SK-N-SH (cell line): ENCODE results near the gene TIAM2.

Experiments used
- CHD2 ChIP-seq: fragments of 150-350 bp; IDR thresholded peaks from 2 replicates; pipeline ENCODE4 v1.6.1; 2018; ENCODE audit warnings: low read length; ENCODE audit not compliant: partially characterized antibody
- EP300 ChIP-seq, 2 experiments: IDR thresholded peaks; 2 replicates each; pipeline versions ENCODE4 v1.4.0 to v1.6.1; 2012; ENCODE audit warnings: borderline replicate concordance in 1 of 2, low read depth in 1 of 2, low read length in 1 of 2
- FOXM1 ChIP-seq: IDR thresholded peaks from 2 replicates; pipeline ENCODE4 v1.4.0; 2012; ENCODE audit warnings: low read depth, mild to moderate bottlenecking
- GABPA ChIP-seq: IDR thresholded peaks from 2 replicates; pipeline ENCODE4 v1.4.0; 2012; ENCODE audit warnings: low read depth, mild to moderate bottlenecking
- JUND ChIP-seq: IDR thresholded peaks from 2 replicates; pipeline ENCODE4 v1.4.0; 2012
- POLR2AphosphoS5 ChIP-seq: IDR thresholded peaks from 2 replicates; pipeline ENCODE4 v1.6.1; 2012; ENCODE audit warnings: low read depth, low read length
- REST ChIP-seq: IDR thresholded peaks from 2 replicates; pipeline ENCODE4 v1.6.1; 2012; ENCODE audit warnings: mild to moderate bottlenecking, low read depth, low read length, moderate library complexity
- SIN3A ChIP-seq: IDR thresholded peaks from 2 replicates; pipeline ENCODE4 v1.6.1; 2012; ENCODE audit warnings: low read depth, mild to moderate bottlenecking, low read length, moderate library complexity, borderline replicate concordance
- TAF1 ChIP-seq: IDR thresholded peaks from 2 replicates; pipeline ENCODE4 v1.6.1; 2012; ENCODE audit warnings: low read depth, mild to moderate bottlenecking, low read length, moderate library complexity, borderline replicate concordance
- TEAD4 ChIP-seq: IDR thresholded peaks from 2 replicates; pipeline ENCODE4 v1.4.0; 2012; ENCODE audit warnings: mild to moderate bottlenecking, borderline replicate concordance; ENCODE audit not compliant: insufficient read depth
- TF ChIP-seq, protein P1 (sequence below): fragments of 200-600 bp; sonication (generic); IDR thresholded peaks from 2 replicates; pipeline ENCODE4 v1.6.1; 2017; ENCODE audit warnings: antibody characterized with exemption, mild to moderate bottlenecking, moderate library complexity
- TF ChIP-seq, protein P2 (sequence below): IDR thresholded peaks from 2 replicates; pipeline ENCODE4 v1.4.0; 2012; ENCODE audit warnings: low read depth, borderline replicate concordance
- TF ChIP-seq, protein P3 (sequence below): IDR thresholded peaks from 2 replicates; pipeline ENCODE4; 2012
- TF ChIP-seq, protein P4 (sequence below): IDR thresholded peaks from 2 replicates; pipeline ENCODE4 v1.4.0; 2012; ENCODE audit warnings: low read depth

- TF ChIP-seq REST = no peak
- TF ChIP-seq, protein P1, sequence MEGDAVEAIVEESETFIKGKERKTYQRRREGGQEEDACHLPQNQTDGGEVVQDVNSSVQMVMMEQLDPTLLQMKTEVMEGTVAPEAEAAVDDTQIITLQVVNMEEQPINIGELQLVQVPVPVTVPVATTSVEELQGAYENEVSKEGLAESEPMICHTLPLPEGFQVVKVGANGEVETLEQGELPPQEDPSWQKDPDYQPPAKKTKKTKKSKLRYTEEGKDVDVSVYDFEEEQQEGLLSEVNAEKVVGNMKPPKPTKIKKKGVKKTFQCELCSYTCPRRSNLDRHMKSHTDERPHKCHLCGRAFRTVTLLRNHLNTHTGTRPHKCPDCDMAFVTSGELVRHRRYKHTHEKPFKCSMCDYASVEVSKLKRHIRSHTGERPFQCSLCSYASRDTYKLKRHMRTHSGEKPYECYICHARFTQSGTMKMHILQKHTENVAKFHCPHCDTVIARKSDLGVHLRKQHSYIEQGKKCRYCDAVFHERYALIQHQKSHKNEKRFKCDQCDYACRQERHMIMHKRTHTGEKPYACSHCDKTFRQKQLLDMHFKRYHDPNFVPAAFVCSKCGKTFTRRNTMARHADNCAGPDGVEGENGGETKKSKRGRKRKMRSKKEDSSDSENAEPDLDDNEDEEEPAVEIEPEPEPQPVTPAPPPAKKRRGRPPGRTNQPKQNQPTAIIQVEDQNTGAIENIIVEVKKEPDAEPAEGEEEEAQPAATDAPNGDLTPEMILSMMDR = no peak
- no peak for TF ChIP-seq GABPA
- TF ChIP-seq TAF1 = no peak
- peak; percentile 48 for TF ChIP-seq CHD2
- no peak for TF ChIP-seq TEAD4
- no peak for TF ChIP-seq JUND
- no peak for TF ChIP-seq SIN3A
- TF ChIP-seq EP300 (IDR thresholded peaks at IDR 0.05; ENCODE audit: borderline replicate concordance in 1 of 2, low read depth in 1 of 2, low read length in 1 of 2) = peak in 1 of 2 experiments; percentile 73; a peak in 1 of 4 replicates
- TF ChIP-seq, protein P2, sequence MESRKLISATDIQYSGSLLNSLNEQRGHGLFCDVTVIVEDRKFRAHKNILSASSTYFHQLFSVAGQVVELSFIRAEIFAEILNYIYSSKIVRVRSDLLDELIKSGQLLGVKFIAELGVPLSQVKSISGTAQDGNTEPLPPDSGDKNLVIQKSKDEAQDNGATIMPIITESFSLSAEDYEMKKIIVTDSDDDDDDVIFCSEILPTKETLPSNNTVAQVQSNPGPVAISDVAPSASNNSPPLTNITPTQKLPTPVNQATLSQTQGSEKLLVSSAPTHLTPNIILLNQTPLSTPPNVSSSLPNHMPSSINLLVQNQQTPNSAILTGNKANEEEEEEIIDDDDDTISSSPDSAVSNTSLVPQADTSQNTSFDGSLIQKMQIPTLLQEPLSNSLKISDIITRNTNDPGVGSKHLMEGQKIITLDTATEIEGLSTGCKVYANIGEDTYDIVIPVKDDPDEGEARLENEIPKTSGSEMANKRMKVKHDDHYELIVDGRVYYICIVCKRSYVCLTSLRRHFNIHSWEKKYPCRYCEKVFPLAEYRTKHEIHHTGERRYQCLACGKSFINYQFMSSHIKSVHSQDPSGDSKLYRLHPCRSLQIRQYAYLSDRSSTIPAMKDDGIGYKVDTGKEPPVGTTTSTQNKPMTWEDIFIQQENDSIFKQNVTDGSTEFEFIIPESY = no peak
- TF ChIP-seq POLR2AphosphoS5 = no peak
- TF ChIP-seq, protein P3, sequence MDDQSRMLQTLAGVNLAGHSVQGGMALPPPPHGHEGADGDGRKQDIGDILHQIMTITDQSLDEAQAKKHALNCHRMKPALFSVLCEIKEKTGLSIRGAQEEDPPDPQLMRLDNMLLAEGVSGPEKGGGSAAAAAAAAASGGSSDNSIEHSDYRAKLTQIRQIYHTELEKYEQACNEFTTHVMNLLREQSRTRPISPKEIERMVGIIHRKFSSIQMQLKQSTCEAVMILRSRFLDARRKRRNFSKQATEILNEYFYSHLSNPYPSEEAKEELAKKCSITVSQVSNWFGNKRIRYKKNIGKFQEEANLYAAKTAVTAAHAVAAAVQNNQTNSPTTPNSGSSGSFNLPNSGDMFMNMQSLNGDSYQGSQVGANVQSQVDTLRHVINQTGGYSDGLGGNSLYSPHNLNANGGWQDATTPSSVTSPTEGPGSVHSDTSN = no peak
- TF ChIP-seq FOXM1 = no peak
- TF ChIP-seq, protein P4, sequence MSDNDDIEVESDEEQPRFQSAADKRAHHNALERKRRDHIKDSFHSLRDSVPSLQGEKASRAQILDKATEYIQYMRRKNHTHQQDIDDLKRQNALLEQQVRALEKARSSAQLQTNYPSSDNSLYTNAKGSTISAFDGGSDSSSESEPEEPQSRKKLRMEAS = no peak
These were observed 269.7 kb downstream of the TIAM2 start for GRCh38 chr6:155264693-155265320.
